ENCODE results near the gene FTO.

Gene FTO

GRCh38 chr16:54140057-54140787, 436.3 kb downstream of the FTO start:
- no peak for DNase-seq

- DNase-seq = no peak
These were observed 436.8 kb downstream of the FTO start for GRCh38 chr16:54140788-54141136.

GRCh38 chr16:54142787-54143186, 438.8 kb downstream of the FTO start:
- DNase-seq = no peak

GRCh38 chr16:54143410-54143809, 439.5 kb downstream of the FTO start:
- DNase-seq = no peak

- peak; percentile 47 for DNase-seq
These were observed 440.1 kb downstream of the FTO start for GRCh38 chr16:54143934-54144571.

GRCh38 chr16:54144572-54144947, 440.6 kb downstream of the FTO start:
- DNase-seq = no peak

- DNase-seq = no peak
These were observed 441.9 kb downstream of the FTO start for GRCh38 chr16:54145881-54146280.

- DNase-seq = no peak
These were observed 445.0 kb downstream of the FTO start for GRCh38 chr16:54148974-54149373.

GRCh38 chr16:54150861-54151260, 446.9 kb downstream of the FTO start:
- no peak for DNase-seq

GRCh38 chr16:54152362-54153239, 448.6 kb downstream of the FTO start:
- no peak for DNase-seq

- DNase-seq = no peak
These were observed 449.4 kb downstream of the FTO start for GRCh38 chr16:54153240-54153934.

- no peak for DNase-seq
These were observed 452.4 kb downstream of the FTO start for GRCh38 chr16:54156349-54156748.

GRCh38 chr16:54158986-54159385, 455.0 kb downstream of the FTO start:
- DNase-seq = no peak

GRCh38 chr16:54159490-54160080, 455.6 kb downstream of the FTO start:
- DNase-seq = no peak

- no peak for DNase-seq
These were observed 456.4 kb downstream of the FTO start for GRCh38 chr16:54160252-54160860.

GRCh38 chr16:54160939-54161897, 457.3 kb downstream of the FTO start:
- no peak for DNase-seq

- no peak for DNase-seq
These were observed 459.4 kb downstream of the FTO start for GRCh38 chr16:54163197-54163843.

- no peak for DNase-seq
These were observed 460.8 kb downstream of the FTO start for GRCh38 chr16:54164789-54165173.

- DNase-seq = no peak
These were observed 461.4 kb downstream of the FTO start for GRCh38 chr16:54165174-54165911.
